ENCODE results near the gene ABTB1.
A peak's percentile ranks its signal among the peaks of the same experiment; 100 is the strongest.

ABTB1 gene

DNA sequence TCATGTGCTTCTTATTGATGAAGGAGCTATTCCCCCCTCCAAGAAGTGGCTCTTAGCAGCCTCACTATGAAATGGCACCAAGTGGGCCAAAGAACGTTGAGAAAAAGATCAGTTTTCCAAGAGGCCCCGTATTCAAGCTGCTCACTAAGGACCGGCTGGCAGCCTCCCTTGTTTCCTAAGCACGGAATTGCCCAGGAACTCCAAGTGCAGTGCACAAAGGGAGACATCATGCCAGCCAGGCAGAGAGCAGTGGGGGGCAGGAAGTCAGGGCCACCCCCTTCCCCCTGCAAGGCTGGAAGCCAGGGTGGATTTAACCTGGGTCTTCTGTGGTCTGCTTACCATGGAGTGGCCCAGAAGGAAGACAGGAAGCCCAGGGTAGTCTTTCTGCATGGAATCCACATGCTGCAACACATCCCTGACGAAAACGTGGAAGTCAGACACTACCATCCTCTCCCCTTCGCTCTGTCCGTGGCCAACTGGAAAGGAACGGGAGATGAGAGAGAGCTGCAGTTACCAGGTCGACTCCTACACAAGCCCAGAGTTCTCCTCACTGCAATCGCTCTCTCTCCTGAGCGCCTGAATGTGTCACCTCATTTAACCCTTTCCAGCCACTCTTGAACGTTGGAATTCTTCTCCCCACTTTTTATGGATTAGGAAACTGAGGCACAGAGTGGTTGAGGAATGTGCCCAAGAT is 49.5 kb downstream of the ABTB1 start:
- DNase-seq, result no peak

DNA sequence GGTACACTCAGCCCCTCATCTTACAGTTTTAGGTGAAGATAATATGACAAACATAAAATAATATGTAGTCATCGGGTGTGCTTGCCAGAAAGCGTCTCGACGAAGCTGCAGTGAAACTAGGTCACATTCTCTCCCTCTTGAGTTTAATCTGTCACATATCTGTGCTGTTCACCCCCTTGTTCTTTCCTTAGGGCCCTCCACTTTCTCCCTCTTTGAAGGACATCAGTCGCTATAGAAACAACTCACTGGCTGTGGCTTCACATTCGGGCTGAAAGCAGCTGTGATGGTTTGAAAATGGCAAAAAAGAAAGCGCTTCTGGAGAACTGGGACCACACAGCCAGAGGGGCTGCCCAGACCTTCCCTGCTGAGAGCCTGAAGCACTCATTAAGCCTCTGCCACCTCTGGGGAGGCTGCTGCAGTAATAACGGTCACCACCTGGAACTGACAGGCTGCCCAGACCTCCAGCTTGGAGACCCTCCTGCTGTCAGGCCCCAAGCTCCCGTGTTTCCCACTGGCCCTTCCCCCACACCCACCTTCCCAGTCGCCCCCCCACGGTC is 50.3 kb downstream of the ABTB1 start:
- no peak for DNase-seq

DNA sequence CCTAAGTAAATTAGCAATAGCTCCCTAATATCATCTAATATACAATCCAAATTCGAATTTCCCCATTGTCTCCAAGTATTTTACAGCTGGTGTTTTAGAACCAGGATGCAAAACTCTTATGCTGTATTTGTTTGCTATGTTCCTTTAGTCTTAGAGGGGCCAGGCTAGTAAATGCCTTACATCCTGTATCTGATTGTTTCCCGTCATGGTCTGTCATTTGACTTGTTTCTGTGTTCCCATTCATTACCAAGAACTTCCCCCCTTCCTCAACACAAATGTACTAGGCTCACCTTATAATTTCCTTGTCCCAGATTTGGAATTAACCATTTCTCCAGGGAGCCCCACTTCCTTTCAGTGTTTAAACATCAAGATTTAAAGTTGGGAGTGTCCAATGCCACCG is 54.1 kb downstream of the ABTB1 start:
- no peak for DNase-seq

DNA sequence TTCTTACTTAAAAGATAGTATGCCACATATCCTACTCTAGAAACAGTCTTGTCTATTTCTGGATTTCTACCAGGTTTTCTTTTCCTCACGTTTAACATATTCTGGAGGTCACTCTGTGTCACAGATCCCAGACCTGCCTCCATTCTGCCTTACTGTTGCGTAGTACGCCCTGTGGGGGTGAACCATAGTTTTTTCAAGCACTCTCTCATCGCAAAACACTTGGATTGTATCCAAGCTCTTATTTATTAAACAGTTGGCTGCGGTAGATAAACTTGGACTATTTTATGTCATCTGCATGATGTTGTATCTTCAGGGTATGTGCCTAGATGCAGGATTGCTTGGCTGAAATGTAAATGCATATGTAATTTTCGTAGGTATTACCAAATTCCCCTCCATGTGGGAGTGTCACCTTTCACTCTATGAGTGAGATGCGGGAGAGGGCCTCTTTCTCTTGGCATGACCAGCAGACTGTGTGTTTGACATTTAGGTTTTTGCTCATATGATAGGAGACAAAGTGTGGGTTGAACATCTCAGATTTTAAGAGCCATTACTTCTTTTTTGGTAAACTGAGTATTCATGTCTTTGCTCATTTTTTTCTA is 55.8 kb downstream of the ABTB1 start:
- DNase-seq, result peak; percentile 4

DNA sequence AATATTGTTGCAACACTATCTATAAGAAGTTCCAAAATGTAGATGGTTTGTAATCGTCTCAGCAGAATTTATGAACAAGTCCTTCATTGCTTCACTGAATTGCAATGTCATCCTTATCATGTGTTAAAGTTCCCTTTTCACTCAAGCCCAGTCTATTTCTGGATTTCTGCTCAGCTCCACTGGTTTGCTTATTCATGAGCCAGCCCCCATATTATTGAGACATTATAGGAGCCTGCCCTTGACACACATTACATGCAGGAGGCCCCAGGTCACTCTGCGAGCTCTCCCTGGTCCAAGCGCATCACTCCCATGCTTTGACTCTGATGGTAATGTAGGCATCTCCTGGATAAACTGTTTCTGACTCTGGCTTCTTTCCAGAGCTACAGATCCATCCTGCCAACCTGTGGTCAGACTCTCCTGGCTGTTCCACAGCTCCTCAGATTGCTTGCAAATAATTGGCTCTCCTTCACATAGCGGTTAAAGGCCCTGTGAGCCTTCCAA is 56.9 kb downstream of the ABTB1 start:
- DNase-seq, result no peak

DNA sequence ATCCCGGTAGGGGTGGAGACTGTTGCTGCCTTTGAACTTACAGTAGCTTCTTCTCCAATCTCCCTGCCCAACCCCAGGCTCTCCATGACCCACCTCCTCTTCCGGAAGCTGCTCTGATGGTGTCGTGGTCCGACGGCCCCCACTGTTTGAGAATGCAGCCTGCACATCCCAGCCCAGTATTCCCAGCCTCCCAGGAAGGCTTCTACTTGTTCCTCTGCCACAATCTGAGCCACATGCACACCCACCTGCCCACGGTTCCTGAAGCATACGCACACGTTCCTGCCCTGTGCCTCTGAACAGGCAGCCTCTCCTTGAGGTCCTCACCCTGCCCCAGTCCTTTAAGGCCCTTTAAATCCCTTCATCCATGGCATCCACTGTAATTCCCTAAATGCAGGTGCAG is 57.4 kb downstream of the ABTB1 start:
- DNase-seq, result no peak

Measured in femur (tissue), 1 donor.